ENCODE data around the gene MYCBP. TPM values are rescaled to one million over a fixed set of nuclear protein-coding genes. Genes with fewer than 3 reads are reported as not detected.

MYCBP gene
- total and polyA plus RNA-seq, 2 of the 8 experiments (the other 6 are each of a cell fraction or from before 2014, with no cell fraction given) = 22.4 to 38.2 TPM

DNA sequence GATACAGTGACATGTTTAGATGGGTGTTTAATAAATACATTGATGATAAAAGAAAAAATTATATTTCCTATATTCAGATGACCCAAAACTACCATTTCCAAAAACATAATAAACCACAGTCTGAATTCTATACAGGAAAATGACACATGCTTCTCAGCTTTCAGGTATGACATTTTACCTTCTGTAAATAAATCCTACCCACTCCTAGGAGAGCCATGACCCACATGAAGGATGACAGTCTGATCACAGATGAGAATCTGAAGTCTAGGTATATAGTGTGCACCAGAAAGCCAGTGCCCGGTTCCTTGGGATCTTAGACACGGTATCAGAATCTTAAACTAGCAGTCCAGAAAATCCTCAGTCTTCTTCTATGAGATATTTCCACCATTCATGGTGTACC lies 11.9 kb upstream of the MYCBP start:
- Histone ChIP-seq H2BK12ac (ENCODE audit: low read depth, low read length) (no peak overlapping the region), H2BK5ac (ENCODE audit: low read depth, low read length) (no peak overlapping the region), H3K79me1 (ENCODE audit: low read depth, low read length) (no peaks in the 10 kb centered on the region), H3K36me3 (ENCODE audit: control insufficient read depth in 2 of 4, insufficient read depth in 4 of 4, low read length in 3 of 4) (no peaks in the 10 kb centered on the region), H2BK15ac (ENCODE audit: low read length) (no peak overlapping the region), H3K4me3 (ENCODE audit: extremely low read depth in 1 of 4, insufficient read depth in 2 of 4, low read depth in 3 of 4, low read length in 4 of 4) (no peak overlapping the region), H3K4me1 (replicated peaks in 1 of 4; ENCODE audit: control insufficient read depth in 3 of 4, insufficient read depth in 4 of 4, low read length in 3 of 4) (no peaks in the 10 kb centered on the region), H4K91ac (replicated peaks; ENCODE audit: insufficient read length, low read length) (no peak overlapping the region), H3K9ac (replicated peaks in 1 of 4; ENCODE audit: extremely low read depth in 1 of 4, low read depth in 3 of 4, low read length in 3 of 4) (no peak overlapping the region), H3K23me2 (ENCODE audit: low read depth, low read length) (no peaks in the 10 kb centered on the region), H3K9me3 (ENCODE audit: insufficient read depth in 2 of 2, low read depth in 1 of 2, low read length in 1 of 2) (no peaks in the 10 kb centered on the region), H3K27ac (ENCODE audit: low read depth, low read length) (no peak overlapping the region), H4K5ac (ENCODE audit: insufficient read length, low read depth, low read length) (no peak overlapping the region), H3K18ac (ENCODE audit: extremely low read depth, low read length) (no peak overlapping the region), H2BK120ac (replicated peaks; ENCODE audit: low read depth, low read length) (no peak overlapping the region), H3K14ac (ENCODE audit: insufficient read length) (no peak overlapping the region), H3K23ac (ENCODE audit: insufficient read length) (no peak overlapping the region), H3K4ac (replicated peaks; ENCODE audit: insufficient read length, low read depth, low read length) (no peak overlapping the region), H3K56ac (replicated peaks; ENCODE audit: insufficient read length, low read depth, low read length) (no peak overlapping the region), H4K8ac (ENCODE audit: extremely low read depth, insufficient read depth, low read length) (no peak overlapping the region), H3K27me3 (replicated peaks in 1 of 4; ENCODE audit: control insufficient read depth in 3 of 4, extremely low read depth in 1 of 4, insufficient read depth in 3 of 4, low read length in 3 of 4) (no peaks in the 10 kb centered on the region; a peak in 1 of 7 replicates), H2BK20ac (ENCODE audit: low read length) (no peak overlapping the region), H2AK5ac (ENCODE audit: low read depth, low read length) (no peak overlapping the region), H4K20me1 (replicated peaks in 1 of 2; ENCODE audit: control insufficient read depth in 1 of 2, insufficient read depth in 2 of 2, low read length in 2 of 2) (no peaks in the 10 kb centered on the region), H3K4me2 (ENCODE audit: insufficient read depth in 1 of 2, low read depth in 2 of 2, low read length in 2 of 2) (no peak overlapping the region), H3K79me2 (ENCODE audit: control insufficient read depth in 1 of 2, insufficient read depth in 2 of 2, low read length in 2 of 2) (no peaks in the 10 kb centered on the region), H2AFZ (ENCODE audit: low read length) (no peak overlapping the region)
- CTCF ChIA-PET (ENCODE audit: partially characterized antibody) = interaction anchor here (0.5 kb wide), 1 partner anchor 427 kb away, joined by 4 read pairs; no protein-coding TSS in a partner anchor
- WGBS, 2 experiments (ENCODE audit: extremely low coverage in 1 of 2, insufficient coverage in 1 of 2, insufficient read length in 1 of 2, insufficient replicate concordance in 2 of 2, low coverage in 1 of 2, low lambda C conversion rate in 2 of 2, missing lambda C conversion rate in 1 of 2) = 96% methylated on average over 2 of the region's 2 CpGs; no CpG with 5 or more reads in 1 of the 2 experiments
- POLR2A ChIA-PET (ENCODE audit: partially characterized antibody) = interaction anchor here (1.2 kb wide), 1 partner anchor 64 kb away, joined by 3 read pairs; no protein-coding TSS in a partner anchor
- FAIRE-seq = no peak
- DNase-seq (ENCODE audit: low read depth in 1 of 2, low spot score in 2 of 2) = no peak
- TF ChIP-seq SIN3A (conservative IDR thresholded peaks at IDR 0.05 in 1 of 2, IDR thresholded peaks at IDR 0.05 in 1 of 2; ENCODE audit: low read depth in 1 of 2, low read length in 2 of 2) = no peak
- TF ChIP-seq KDM4A (IDR thresholded peaks at IDR 0.05; ENCODE audit: low read depth, low read length, severe bottlenecking) = no peak
- TF ChIP-seq FOSL1 (IDR thresholded peaks at IDR 0.05; ENCODE audit: insufficient read depth, low read depth, low read length) = no peak
- no peak for TF ChIP-seq KDM1A (IDR thresholded peaks at IDR 0.05; ENCODE audit: borderline replicate concordance, low read length)
- TF ChIP-seq SP2 (IDR thresholded peaks at IDR 0.05; ENCODE audit: low read length) = no peak
- TF ChIP-seq RNF2 (IDR thresholded peaks at IDR 0.05; ENCODE audit: borderline replicate concordance, low read depth, low read length, missing control alignments, poor library complexity, severe bottlenecking) = no peak
- no peak for TF ChIP-seq EP300 (IDR thresholded peaks at IDR 0.05; ENCODE audit: borderline replicate concordance in 1 of 2, low read depth in 2 of 2, low read length in 2 of 2)
- no peak for TF ChIP-seq CHD2 (IDR thresholded peaks at IDR 0.05; ENCODE audit: low read length)
- no peak for TF ChIP-seq RFX5 (IDR thresholded peaks at IDR 0.05; ENCODE audit: borderline replicate concordance, low read depth, low read length)
- TF ChIP-seq RAD21 (IDR thresholded peaks at IDR 0.05 in 1 of 2, conservative IDR thresholded peaks at IDR 0.05 in 1 of 2; ENCODE audit: low read depth in 2 of 2, low read length in 2 of 2) = no peak
- TF ChIP-seq BACH1 (IDR thresholded peaks at IDR 0.05; ENCODE audit: low read length) = no peak
